DND-41 (cell line): Measurements from ENCODE around the gene PROSER2.

Source experiments
- ATAC-seq: fragments of 200-7000 bp; cut with Tn5 transposase; 3 replicates; pipeline ENCODE4 v1.9.1; 2021; ENCODE audit warnings: low read depth; ENCODE audit not compliant: insufficient read depth
- DNase-seq: peaks from one replicate; pipeline ENCODE4 v3.0.0-alpha.2; 2020
- H2AFZ ChIP-seq: 2 replicates; pipeline ENCODE4 v1.6.0; 2012; ENCODE audit warnings: low read depth, low read length
- H3K27ac ChIP-seq: 2 replicates; pipeline ENCODE4 v1.5.1; 2012; ENCODE audit warnings: low read length, inconsistent platforms
- H3K27me3 ChIP-seq: fragments of 200-600 bp; sonication (generic); 2 replicates; pipeline ENCODE4 v1.6.0; 2012; ENCODE audit warnings: low read length, mild to moderate bottlenecking, inconsistent platforms; ENCODE audit not compliant: insufficient read depth, poor library complexity
- H3K36me3 ChIP-seq: 2 replicates; pipeline ENCODE4 v1.5.1; 2012; ENCODE audit warnings: low read length, inconsistent platforms; ENCODE audit not compliant: insufficient read depth
- H3K4me1 ChIP-seq: 2 replicates; pipeline ENCODE4 v1.5.1; 2012; ENCODE audit warnings: mild to moderate bottlenecking, low read length; ENCODE audit not compliant: insufficient read depth
- H3K4me2 ChIP-seq: 2 replicates; pipeline ENCODE4 v1.6.0; 2012; ENCODE audit warnings: mild to moderate bottlenecking, moderate library complexity, low read length, inconsistent platforms; ENCODE audit not compliant: insufficient read depth
- H3K4me3 ChIP-seq, 2 experiments: fragments of 200-600 bp in 1 of 2; shearing (Covaris generic) in 1 of 2; 2 replicates each; pipeline ENCODE4 v1.5.1; 2012 to 2016; ENCODE audit warnings: inconsistent platforms in 2 of 2, low read length in 2 of 2, mild to moderate bottlenecking in 2 of 2, low read depth in 1 of 2, moderate library complexity in 1 of 2
- H3K79me2 ChIP-seq: 2 replicates; pipeline ENCODE4 v1.6.0; 2012; ENCODE audit warnings: low read length, inconsistent platforms; ENCODE audit not compliant: insufficient read depth
- H3K9ac ChIP-seq: 2 replicates; pipeline ENCODE4 v1.6.0; 2012; ENCODE audit warnings: low read depth, mild to moderate bottlenecking, inconsistent platforms, low read length, moderate library complexity
- H3K9me3 ChIP-seq: 2 replicates; pipeline ENCODE4 v1.5.1; 2012; ENCODE audit warnings: low read length, moderate library complexity, mild to moderate bottlenecking, inconsistent platforms; ENCODE audit not compliant: insufficient read depth, severe bottlenecking
- H4K20me1 ChIP-seq: 2 replicates; pipeline ENCODE4 v1.6.0; 2012; ENCODE audit warnings: low read length; ENCODE audit not compliant: insufficient read depth
- CTCF ChIP-seq: IDR thresholded peaks from 2 replicates; pipeline ENCODE4 v1.5.1; 2012; ENCODE audit warnings: borderline replicate concordance, low read length, moderate library complexity, mild to moderate bottlenecking; ENCODE audit not compliant: poor library complexity, severe bottlenecking; ENCODE audit errors: extremely low read depth
- EZH2 ChIP-seq: IDR thresholded peaks from 3 replicates; pipeline ENCODE4 v1.6.1; 2012; ENCODE audit warnings: borderline replicate concordance, low read depth, mild to moderate bottlenecking, moderate library complexity, low read length, inconsistent platforms; ENCODE audit not compliant: severe bottlenecking

Gene PROSER2

DNA sequence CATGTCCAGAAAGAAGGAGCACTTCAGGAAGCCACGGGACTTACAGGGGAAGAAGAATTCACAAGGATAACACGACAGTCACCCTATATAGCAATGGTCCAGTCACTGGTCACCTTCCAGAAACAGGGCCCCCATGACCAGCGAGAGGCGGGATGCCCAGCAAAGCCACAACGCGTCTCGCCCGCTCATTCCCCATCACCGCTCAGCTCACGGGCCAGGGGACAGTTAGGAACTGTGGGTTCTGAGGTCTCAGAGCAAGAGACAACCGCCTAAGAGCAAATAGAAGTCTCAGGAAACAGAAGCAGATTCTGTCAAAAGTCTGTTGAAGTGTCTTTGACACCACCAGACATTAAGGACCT, 71.9 kb downstream of the PROSER2 start:
- no peak overlapping the region for H2AFZ ChIP-seq
- no peak overlapping the region for H3K27ac ChIP-seq
- no peaks in the 10 kb centered on the region for H3K9me3 ChIP-seq
- H3K9ac ChIP-seq, result no peak overlapping the region
- no peaks in the 10 kb centered on the region for H3K4me1 ChIP-seq
- ATAC-seq (no peak), DNase-seq (no peak)
- no peak for TF ChIP-seq CTCF
- TF ChIP-seq EZH2, result no peak
- no peaks in the 10 kb centered on the region for H3K36me3 ChIP-seq
- H3K4me2 ChIP-seq, result no peak overlapping the region
- no peak overlapping the region for H3K4me3 ChIP-seq
- no peaks in the 10 kb centered on the region for H3K79me2 ChIP-seq
- H3K27me3 ChIP-seq, result no peaks in the 10 kb centered on the region
- no peaks in the 10 kb centered on the region for H4K20me1 ChIP-seq

DNA sequence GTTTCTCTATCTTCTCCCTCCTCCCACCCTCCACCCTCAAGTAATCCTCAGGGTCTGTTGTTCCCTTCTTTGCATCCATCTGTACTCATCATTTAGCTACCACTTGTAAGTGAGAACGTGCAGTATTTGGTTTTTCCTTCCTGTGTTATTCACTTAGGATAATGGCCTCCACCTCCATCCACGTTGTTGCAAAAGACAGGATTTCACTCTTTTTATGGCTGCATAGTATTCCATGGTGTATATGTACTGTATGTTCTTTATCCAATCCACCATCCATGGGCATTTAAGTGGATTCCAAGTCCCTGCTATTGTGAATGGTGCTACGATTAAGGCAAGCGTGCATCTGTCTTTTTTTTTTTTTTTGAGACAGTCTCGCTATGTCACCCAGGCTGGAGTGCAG, 72.4 kb downstream of the PROSER2 start:
- no peaks in the 10 kb centered on the region for H4K20me1 ChIP-seq
- H3K36me3 ChIP-seq, result no peaks in the 10 kb centered on the region
- no peak overlapping the region for H2AFZ ChIP-seq
- TF ChIP-seq CTCF (no peak), EZH2 (no peak)
- no peak overlapping the region for H3K4me3 ChIP-seq
- no peak overlapping the region for H3K27ac ChIP-seq
- DNase-seq (no peak), ATAC-seq (no peak)
- H3K4me1 ChIP-seq, result no peaks in the 10 kb centered on the region
- no peaks in the 10 kb centered on the region for H3K79me2 ChIP-seq
- H3K9ac ChIP-seq, result no peak overlapping the region
- no peak overlapping the region for H3K4me2 ChIP-seq
- H3K27me3 ChIP-seq, result no peaks in the 10 kb centered on the region
- no peaks in the 10 kb centered on the region for H3K9me3 ChIP-seq

GRCh38 chr10:11896549-11897200, 73.5 kb downstream of the PROSER2 start:
- Histone ChIP-seq H3K4me2 (no peak overlapping the region), H3K4me1 (no peaks in the 10 kb centered on the region), H2AFZ (no peak overlapping the region), H3K27me3 (no peaks in the 10 kb centered on the region), H4K20me1 (no peaks in the 10 kb centered on the region), H3K36me3 (no peaks in the 10 kb centered on the region), H3K4me3 (no peak overlapping the region), H3K9me3 (no peaks in the 10 kb centered on the region), H3K9ac (no peak overlapping the region), H3K27ac (no peak overlapping the region), H3K79me2 (no peaks in the 10 kb centered on the region)
- TF ChIP-seq EZH2 (no peak), CTCF (no peak)
- ATAC-seq (no peak), DNase-seq (no peak)

GRCh38 chr10:11898033-11898371, 74.8 kb downstream of the PROSER2 start:
- Histone ChIP-seq H3K27me3 (no peaks in the 10 kb centered on the region), H3K4me3 (no peak overlapping the region), H4K20me1 (no peaks in the 10 kb centered on the region), H3K79me2 (no peaks in the 10 kb centered on the region), H3K9me3 (no peaks in the 10 kb centered on the region), H3K4me1 (no peaks in the 10 kb centered on the region), H3K9ac (no peak overlapping the region), H3K36me3 (no peaks in the 10 kb centered on the region), H3K27ac (no peak overlapping the region), H3K4me2 (no peak overlapping the region), H2AFZ (no peak overlapping the region)
- DNase-seq, result no peak
- no peak for ATAC-seq
- no peak for TF ChIP-seq EZH2
- TF ChIP-seq CTCF, result no peak
